GM12873 (cell line): ENCODE data around the gene PAX6.

ENCODE experiments used
- CTCF ChIP-seq: IDR thresholded peaks from 2 replicates; pipeline ENCODE4 v1.5.1; 2012; ENCODE audit warnings: low read depth, mild to moderate bottlenecking, moderate library complexity, low read length, control low read depth; ENCODE audit not compliant: insufficient read depth; ENCODE audit errors: missing control alignments

PAX6 gene

GRCh38 chr11:31809857-31810778, 1.0 kb downstream of the PAX6 start:
- TF ChIP-seq CTCF, result no peak

- no peak for TF ChIP-seq CTCF
Measured at GRCh38 chr11:31809541-31809856, 1.6 kb downstream of the PAX6 start.

GRCh38 chr11:31808721-31809540, 2.2 kb downstream of the PAX6 start:
- no peak for TF ChIP-seq CTCF

GRCh38 chr11:31807799-31808667, 3.1 kb downstream of the PAX6 start:
- no peak for TF ChIP-seq CTCF

GRCh38 chr11:31806928-31807798, 4.0 kb downstream of the PAX6 start:
- no peak for TF ChIP-seq CTCF

- no peak for TF ChIP-seq CTCF
Measured at GRCh38 chr11:31806186-31806927, 4.8 kb downstream of the PAX6 start.
